UCSD-AML1 (cell line): Measurements from ENCODE around the gene EMILIN2.
"Not testable (repeated sequence)": the region's sequence is repeated elsewhere in the genome, so short reads cannot be mapped to it uniquely, and the experiment has no call there.

ENCODE experiments used
- DNase-seq: peaks from one replicate; lab custom pipeline; 2025; ENCODE audit not compliant: unreplicated experiment; lab: John Stamatoyannopoulos, UW

The EMILIN2 gene

DNA sequence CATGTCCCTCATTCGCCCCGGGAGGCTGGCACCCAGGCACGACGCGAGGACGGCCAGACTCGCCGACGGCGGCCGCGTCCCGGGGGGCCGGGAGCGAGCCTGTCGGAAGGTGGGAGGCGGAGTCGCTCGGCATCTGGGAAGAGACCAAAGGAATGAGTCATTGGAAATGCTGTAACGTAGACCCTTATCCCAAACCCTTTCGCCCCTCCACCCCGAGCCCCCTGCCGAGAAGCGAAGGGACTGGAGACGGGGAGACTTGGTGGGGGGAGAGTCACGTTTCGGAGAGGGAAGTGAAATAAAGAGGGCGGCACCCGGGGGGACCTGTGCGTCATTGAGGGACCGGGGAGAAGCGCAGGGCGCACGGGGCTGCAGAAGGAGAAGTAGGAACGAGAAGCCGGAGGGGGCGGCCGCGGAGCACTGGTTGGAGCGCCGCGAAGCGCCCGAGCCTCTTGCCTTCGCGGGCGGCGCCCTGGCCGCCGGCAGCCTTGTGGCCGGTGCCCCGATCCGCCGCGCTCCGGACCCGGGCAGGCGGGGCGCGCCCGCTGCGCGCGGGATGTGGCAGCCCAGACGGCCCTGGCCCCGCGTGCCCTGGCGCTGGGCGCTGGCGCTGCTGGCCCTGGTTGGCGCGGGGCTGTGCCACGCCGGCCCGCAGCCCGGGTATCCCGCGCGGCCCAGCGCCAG lies at the start of gene EMILIN2:
EMILIN2 (plus strand) TSS at position 371 of the 681 bp plus-strand sequence; CDS start at position 554, 183 bp downstream.
- no peak for DNase-seq

DNA sequence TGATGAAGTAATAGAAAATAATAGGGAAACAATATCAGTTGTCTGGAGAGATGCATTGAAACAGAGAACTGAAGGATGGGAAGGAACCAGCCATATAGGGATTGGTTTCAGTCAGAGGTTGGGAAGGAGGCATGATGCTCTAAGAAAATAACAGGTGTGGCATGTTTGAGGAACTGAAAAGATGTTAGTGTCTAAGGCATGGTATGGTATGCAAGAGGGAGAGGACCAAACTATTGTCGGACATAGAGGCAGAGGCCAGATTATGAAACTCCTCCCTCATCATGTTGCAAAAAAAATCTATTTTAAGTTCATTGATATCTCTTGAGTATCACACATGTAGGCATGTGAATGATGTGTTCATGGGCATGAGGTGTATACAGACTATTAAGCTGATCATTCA lies 48.9 kb upstream of the EMILIN2 start:
- no peak for DNase-seq

DNA sequence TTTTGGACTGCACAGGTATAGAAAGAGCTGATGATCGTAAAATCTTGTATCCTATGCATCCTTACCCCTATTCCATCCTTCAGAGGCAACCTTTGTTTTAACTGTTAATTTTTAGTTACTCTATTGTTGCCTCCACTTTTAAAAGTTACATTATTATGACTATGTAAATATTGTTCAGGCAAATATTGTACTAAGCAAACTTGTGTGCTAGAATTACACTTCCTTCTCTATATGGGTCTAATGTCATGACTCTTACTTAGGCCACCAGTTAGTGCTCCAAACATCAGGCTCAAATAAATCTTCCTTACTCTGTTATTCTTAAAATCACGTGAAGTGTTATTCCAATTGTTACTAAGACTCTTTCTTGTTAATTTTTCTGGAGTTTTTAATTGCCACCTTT lies 47.4 kb upstream of the EMILIN2 start:
- no peak for DNase-seq

DNA sequence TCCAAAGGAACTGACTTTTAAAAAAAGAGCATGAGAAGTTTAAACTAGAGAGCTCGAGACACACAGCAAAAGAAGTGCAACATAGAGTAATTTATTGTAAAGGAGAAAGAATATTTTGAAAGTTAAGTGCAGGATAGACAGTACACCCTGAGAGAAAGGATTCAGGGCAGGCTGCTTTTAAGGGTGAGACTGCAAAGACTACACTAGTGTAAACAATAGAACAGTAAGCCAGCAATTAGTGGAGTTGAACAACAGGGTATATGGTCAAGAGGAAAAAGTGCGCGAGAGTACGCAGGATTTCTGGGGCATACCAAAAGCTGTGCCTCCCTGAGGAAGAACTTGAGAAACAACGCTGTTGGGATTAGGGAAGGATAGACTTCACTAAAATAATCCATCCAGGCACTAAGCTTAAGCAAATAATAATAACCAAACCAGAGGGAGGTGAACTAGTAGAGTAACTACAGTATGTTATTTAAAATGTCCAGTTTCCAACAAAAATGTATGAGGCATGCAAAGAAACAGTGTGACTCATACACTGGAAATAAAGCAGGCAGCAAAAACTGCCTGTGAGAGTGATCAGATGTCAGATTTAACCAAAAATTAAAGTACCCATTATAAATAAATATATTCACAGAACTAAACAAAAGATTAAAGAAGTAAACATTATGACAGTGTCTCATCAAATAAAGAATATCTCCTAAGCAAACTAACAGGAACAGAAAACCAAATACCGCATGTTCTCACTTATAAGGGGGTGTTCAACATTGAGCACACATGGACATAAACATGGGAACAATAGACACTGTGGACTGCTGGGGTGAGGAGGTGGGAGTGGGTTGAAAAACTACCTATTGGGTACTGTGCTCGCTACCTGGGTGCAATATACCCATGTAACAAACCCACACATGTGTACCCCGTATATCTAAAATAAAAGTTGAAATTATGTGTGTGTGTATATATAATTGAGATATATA lies 40.5 kb upstream of the EMILIN2 start:
- no peak for DNase-seq

DNA sequence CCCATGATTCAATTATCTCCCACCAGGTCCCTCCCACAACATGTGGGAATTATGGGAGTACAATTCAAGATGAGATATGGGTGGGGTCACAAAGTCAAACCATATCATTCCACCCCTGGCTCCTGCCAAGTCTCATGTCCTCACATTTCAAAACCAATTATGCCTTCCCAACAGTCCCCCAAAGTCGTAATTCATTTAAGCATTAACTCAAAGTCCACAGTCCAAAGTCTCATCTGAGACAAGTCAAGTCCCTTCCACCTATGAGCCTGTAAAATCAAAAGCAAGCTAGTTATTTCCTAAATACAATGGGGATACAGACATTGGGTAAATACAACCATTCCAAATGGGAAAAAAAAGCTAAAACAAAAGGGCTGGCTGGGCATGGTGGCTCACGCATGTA lies 38.2 kb upstream of the EMILIN2 start:
- DNase-seq: not testable (repeated sequence)

DNA sequence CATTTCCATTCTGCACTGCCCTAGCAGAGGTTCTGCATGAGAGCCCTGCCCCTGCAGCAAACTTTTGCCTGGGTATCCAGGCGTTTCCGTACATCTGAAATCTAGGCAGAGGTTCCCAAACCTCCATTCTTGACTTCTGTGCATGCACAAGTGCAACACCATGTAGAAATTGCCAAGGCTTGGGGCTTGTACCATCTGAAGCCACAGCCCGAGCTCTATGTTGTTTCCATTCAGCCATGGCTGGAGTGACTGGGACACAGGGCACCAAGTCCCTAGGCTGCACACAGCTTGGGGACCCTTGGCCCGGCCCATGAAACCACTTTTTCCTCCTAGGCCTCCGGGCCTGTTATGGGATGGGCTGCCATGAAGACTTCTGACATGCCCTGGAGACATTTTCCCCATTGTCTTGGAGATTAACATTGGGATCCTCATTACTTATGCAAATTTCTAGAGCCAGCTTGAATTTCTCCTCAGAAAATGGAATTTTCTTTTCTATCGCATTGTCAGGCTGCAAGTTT lies 37.1 kb upstream of the EMILIN2 start:
- not testable (repeated sequence) for DNase-seq

DNA sequence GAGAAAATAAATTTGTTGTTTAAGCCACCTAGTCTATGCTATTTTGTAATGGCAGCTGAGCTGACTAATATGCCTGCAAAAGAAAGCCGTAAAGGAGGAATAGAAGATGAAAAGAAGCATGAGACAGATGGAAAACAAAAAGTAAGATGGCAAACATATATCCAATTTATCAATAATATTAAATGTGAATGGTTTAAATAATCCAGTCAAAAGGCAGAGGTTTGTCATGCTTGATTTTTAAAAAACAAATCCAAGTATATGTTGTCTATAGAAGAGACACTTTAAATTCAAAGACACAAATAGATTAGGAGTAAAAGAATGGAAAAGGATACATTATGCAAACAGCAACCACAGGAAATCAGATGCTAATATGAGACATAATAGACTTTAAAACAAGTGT lies 35.4 kb upstream of the EMILIN2 start:
- no peak for DNase-seq

DNA sequence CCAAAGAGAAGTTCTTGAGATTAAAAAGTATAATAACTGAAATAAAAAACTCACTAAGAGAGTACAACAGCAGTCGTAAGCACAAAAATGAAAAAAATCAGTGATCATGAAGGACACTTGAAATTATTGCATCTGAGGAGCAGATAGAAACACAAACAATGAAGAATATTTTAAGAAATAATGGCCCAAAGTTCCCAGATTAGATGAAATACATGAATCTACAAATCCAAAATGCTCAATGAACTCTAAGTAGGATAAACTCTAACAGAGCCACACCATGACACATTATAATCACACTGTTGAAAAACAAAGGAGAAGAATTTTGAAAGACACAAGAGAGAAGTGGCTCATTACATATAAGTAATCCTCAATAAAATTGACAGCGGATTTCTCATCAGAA lies 31.9 kb upstream of the EMILIN2 start:
- DNase-seq: no peak

DNA sequence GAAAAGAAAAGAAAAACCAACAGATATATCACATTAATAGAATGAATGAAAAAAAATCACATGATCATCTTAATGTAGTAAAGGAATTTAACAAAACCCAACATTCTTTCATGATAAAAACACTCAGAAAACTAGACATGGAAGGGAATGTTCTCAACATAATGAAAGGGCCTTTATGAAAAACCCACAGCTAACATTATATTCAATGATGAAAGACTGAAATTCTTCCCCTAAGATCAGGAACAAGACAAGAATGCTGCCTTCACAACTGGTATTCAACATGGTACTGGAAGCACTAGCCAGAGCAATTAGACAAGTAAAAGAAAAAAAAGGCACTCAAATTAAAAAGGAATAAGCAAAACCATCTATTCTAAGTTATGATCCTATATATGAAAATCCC lies 28.5 kb upstream of the EMILIN2 start:
- no peak for DNase-seq

DNA sequence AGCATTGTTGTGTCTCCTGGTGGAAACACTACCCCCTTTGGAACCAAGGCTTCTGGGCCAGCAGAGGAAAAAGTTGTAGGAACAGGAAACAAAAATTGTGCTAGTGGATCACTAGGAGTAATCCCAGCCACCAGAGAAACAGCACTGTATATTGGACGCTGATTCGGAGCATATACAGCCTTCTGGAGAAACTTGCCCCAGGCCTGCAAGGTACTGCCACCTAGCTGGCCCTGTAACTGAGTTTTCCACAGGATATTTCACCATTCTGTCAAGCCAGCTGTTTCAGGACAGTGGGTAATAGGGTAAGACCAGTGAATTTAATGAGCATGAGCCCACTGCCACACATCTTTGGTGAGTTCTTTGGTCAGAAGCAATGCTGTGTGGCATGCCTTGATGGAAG lies 25.1 kb upstream of the EMILIN2 start:
- DNase-seq: no peak

DNA sequence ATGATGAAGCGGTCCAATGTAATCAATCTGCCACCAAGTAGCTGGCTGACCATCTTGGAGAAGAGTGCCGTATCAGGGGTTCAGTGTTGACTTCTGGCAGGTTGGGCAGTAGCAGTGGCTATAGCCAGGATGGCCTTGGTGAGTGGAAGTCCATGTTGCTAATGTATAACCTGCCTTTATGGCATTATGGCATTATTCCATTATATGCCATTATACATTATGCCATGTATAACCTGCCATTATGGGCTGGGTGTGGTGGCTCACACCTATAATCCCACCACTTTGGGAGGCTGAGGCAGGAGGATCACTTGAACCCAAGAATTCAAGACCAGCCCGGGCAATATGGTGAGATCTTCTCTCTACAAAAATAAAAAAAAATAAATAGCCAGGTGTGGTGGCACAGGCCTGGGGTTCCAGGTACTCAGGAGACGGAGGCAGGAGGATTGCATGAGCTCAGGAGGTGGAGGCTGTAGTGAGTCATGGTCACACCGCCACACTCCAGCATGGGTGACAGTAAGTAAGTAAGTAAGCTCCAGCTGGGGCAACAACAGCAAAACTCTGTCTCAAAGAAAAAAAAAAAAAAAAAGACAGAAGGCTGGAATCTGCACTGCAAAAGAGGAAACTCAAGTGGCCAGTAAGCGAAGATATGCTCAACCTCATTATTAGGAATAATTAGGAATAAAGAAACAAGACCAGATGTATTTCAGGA lies 24.4 kb upstream of the EMILIN2 start:
- no peak for DNase-seq

DNA sequence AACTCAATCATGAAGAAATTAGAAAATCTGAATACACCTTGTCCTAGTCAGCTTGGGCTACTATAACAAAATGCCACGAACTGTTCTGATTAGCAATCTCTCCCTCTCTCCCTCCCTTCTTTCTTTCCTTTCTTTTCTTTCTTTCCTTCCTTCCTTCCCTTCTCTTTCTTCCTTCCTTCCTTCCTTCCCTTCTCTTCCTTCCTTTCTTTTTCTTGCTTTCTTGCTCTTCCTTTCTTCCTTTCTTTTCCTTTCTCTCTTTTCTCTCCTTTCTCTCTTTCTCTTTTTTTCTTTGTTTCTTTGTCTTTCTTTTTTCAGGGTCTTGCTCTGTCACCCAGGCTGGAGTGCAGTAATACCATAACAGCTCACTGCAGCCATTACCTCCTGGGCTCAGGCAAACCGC lies 23.6 kb upstream of the EMILIN2 start:
- no peak for DNase-seq

DNA sequence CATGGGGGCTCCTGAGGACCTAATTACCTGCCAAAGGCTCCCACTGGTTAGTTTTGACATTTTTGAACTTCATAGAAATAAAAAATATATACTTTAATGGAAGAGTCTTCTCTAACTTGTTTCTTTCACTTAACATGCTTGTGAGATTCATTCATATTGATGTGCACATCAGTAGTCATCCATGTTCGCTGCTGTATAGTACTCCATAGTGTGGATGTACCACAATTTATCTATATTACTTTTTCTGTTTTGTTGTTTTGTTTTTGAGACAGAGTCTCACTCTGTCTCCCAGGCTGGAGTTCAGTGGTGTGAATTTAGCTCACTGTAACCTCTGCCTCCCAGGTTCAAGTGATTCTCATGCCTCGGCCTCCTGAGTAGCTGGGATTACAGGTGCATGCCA lies 22.8 kb upstream of the EMILIN2 start:
- no peak for DNase-seq

DNA sequence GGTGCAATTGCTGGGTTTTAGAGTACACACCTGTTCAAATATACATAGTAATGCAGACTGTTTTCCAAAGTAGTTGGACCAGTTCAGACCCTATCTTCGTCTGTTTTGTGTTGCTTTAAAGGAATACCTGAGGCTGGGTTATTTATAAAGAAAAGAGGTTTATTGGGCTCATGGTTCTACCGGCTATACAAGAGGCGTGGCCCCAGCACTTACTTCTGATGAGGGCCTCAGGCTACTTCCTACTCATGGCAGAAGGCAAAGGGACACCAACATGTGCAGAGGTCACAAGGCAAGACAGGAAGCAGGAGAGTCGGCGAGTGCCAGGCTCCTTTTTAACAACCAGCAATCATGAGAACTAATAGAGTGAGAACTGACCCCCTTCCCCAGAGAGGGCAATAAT lies 21.9 kb upstream of the EMILIN2 start:
- no peak for DNase-seq

DNA sequence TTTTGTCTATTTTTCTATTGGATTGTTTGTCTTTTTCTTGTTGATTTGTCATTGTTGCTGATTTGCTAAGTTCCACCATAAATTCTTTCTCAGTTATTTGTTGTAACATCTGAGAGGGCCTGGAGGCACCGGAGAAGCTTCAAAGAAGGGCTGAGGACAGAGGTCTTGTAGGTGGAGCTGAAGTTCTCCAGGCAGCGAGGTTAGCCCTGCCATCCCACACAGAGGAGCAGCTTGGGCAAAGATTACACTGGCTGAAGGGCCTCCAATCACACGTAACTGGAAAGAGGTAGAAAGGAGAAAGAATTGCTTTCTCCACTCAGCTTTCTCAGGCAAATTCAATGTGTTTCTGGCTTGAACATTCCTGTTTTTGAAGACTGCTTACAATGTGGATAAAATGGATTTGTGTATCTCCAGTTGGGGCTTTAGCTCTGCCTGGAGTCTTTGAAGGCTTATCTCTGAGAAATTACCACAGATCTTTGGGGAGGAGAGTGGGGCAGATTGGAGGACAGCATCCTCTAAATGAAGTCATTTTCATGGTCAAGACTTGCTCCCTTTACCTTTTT lies 21.1 kb upstream of the EMILIN2 start:
- no peak for DNase-seq

DNA sequence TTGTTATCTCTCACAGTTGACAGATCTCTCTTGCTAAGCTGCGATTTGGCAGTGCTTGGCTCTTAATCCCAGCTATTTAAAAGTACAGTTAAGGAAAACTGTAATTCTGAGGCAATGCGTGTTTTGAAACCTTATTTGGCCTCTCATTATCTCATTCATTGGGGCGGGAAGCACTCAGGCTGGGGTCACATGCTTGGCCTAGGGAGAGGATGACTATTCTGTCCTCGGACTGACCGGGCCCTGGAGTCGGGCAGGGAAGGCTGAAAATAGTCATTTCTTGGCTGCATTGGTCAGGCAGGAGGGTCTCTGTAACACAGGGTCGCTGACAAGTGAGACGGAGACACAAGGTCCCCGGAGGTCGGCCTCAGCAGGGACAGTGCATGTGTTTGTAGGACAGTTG lies 20.2 kb upstream of the EMILIN2 start:
- no peak for DNase-seq

DNA sequence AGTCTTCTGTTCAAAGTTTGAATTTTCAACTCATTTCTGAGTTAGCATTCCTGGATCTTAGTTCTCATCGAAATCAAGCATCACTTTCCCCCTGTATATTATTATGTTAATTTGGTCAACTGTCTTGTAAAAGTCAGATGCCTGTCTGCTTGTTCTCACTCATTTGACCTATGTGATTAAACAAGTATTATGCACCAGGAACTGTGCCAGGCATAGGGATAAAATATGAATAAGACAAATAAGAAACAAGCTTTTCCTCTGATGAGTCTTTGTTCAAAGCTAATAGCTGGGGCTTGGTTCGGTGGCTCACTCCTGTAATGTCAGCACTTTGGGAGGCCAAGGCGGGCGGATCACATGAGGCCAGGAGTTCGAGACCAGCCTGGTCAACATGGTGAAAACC lies 19.7 kb upstream of the EMILIN2 start:
- DNase-seq: no peak

DNA sequence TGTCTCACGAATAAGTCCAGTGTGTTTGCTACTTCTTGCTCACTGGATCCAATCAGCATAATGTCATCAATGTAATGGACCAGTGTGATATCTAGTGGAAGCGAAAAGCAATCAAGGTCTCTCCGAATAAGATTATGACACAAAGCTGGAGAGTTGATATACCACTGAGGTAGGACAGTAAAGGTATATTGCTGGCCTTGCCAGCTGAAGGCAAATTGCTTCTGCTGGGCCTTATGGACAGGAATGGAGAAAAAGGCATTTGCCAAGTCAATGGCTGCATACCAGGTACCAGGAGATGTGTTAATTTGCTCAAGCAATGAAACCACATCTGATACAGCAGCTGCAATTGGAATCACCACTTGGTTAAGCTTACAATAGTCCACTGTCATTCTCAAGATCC lies 10.7 kb upstream of the EMILIN2 start:
- not testable (repeated sequence) for DNase-seq

DNA sequence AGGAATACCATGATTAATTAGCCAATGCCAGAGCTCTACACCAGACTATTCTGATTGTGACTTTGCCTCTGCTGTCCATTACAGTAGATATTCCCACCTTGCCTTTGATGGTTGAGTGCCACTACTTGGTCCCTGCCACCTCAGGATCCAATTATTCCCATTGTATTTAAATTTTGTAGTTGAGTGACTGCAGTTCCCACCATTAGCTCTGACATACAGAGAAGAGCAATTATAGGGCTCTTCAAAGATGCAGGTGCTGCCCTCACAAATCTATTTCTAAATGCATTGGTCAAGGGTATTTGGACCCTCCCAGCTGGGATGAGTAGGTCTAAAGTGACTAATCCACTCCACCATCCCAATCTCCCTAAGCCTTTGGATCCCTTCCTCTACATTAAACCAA lies 9.5 kb upstream of the EMILIN2 start:
- DNase-seq: not testable (repeated sequence)

DNA sequence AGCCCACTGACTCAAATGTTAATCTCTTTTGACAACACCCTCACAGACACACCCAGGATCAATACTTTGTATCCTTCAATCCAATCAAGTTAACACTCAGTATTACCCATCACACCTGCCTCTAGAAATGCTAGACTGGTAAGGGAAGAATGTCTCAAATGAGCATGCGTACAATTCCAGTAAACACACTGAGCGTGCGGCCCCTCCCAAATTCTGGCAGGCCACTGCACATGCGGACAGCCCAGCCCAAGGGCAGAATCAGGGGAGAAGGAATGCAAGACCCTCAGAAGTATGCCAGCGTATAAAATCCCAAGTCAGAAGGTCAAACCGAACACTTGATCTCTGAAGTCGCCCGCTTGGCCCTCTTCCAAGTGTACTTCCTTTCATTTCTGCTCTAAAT lies 7.6 kb upstream of the EMILIN2 start:
- no peak for DNase-seq

DNA sequence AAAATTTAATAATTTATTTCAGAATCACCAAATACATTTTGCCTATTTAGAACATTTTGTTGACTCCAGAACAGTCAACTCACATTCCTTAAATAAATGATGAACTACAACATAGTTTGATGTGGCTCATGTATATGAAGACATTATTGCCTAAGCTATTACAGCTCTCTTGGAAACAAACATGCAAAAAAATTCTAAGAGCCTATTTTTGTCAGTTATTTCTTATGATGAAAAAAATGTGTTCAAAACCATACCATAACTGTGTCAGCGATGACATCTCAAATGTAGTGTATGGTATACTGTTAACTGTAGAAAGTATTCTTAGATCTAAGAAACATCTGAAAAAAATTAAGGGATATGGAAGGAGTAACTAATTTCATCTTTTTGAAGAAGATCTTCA lies 6.3 kb upstream of the EMILIN2 start:
- DNase-seq: no peak
